DND-41 (cell line): ENCODE measurements around the gene EPHX1.

ENCODE experiments used
- CTCF ChIP-seq: IDR thresholded peaks from 2 replicates; pipeline ENCODE4 v1.5.1; 2012; ENCODE audit warnings: borderline replicate concordance, low read length, moderate library complexity, mild to moderate bottlenecking; ENCODE audit not compliant: poor library complexity, severe bottlenecking; ENCODE audit errors: extremely low read depth
- EZH2 ChIP-seq: IDR thresholded peaks from 3 replicates; pipeline ENCODE4 v1.6.1; 2012; ENCODE audit warnings: borderline replicate concordance, low read depth, mild to moderate bottlenecking, moderate library complexity, low read length, inconsistent platforms; ENCODE audit not compliant: severe bottlenecking

- TF ChIP-seq CTCF (no peak), EZH2 (no peak)
These were observed 4.5 kb downstream of the EPHX1 start for GRCh38 chr1:225814381-225814780.
